Mononuclear cell (primary cell): Measurements from ENCODE around the gene GRAMD1B. TPM values are rescaled to one million over a fixed set of nuclear protein-coding genes. Genes with fewer than 3 reads are reported as not detected.

Experiments used
- H3K27me3 ChIP-seq: 2 replicates; pipeline ENCODE4 v1.6.0; 2011; ENCODE audit warnings: low read length, control low read depth; ENCODE audit not compliant: insufficient read depth
- H3K4me1 ChIP-seq: 2 replicates; pipeline ENCODE4 v1.5.1; 2011; ENCODE audit warnings: mild to moderate bottlenecking, low read length, control low read depth; ENCODE audit not compliant: insufficient read depth
- H3K4me3 ChIP-seq: 2 replicates; pipeline ENCODE4 v1.5.1; 2011; ENCODE audit warnings: mild to moderate bottlenecking, low read length, moderate library complexity
- H3K9me3 ChIP-seq: 2 replicates; pipeline ENCODE4 v1.5.1; 2011; ENCODE audit warnings: low read depth, mild to moderate bottlenecking, control low read depth, low read length
- total RNA-seq: library from RNA; depleted of rRNA; stranded (reverse); fragments of >200 nt; gene quantifications from one replicate; pipeline ENCODE4 v1.2.3, GENCODE V29; 2012

The GRAMD1B gene
- total RNA-seq, 1 donor: 7.1 TPM

GRCh38 chr11:123588117-123588863, 158.2 kb downstream of the GRAMD1B start:
- Histone ChIP-seq H3K9me3 (no peaks in the 10 kb centered on the region), H3K4me1 (no peaks in the 10 kb centered on the region), H3K4me3 (no peak overlapping the region), H3K27me3 (no peaks in the 10 kb centered on the region)

- no peaks in the 10 kb centered on the region for H3K9me3 ChIP-seq
- no peaks in the 10 kb centered on the region for H3K27me3 ChIP-seq
- no peaks in the 10 kb centered on the region for H3K4me1 ChIP-seq
- H3K4me3 ChIP-seq: no peak overlapping the region
Measured at GRCh38 chr11:123588864-123589262, 158.8 kb downstream of the GRAMD1B start.

GRCh38 chr11:123590296-123590912, 160.3 kb downstream of the GRAMD1B start:
- Histone ChIP-seq H3K4me3 (no peak overlapping the region), H3K9me3 (no peaks in the 10 kb centered on the region), H3K4me1 (no peaks in the 10 kb centered on the region), H3K27me3 (no peaks in the 10 kb centered on the region)

GRCh38 chr11:123593570-123593969, 163.5 kb downstream of the GRAMD1B start:
- Histone ChIP-seq H3K27me3 (no peaks in the 10 kb centered on the region), H3K4me1 (no peaks in the 10 kb centered on the region), H3K4me3 (no peak overlapping the region), H3K9me3 (no peaks in the 10 kb centered on the region)

GRCh38 chr11:123594188-123594901, 164.3 kb downstream of the GRAMD1B start:
- Histone ChIP-seq H3K9me3 (no peaks in the 10 kb centered on the region), H3K27me3 (no peaks in the 10 kb centered on the region), H3K4me3 (no peak overlapping the region), H3K4me1 (no peaks in the 10 kb centered on the region)

- H3K4me1 ChIP-seq: no peaks in the 10 kb centered on the region
- no peak overlapping the region for H3K4me3 ChIP-seq
- no peaks in the 10 kb centered on the region for H3K9me3 ChIP-seq
- no peaks in the 10 kb centered on the region for H3K27me3 ChIP-seq
Measured at GRCh38 chr11:123594921-123595320, 164.9 kb downstream of the GRAMD1B start.

- Histone ChIP-seq H3K4me3 (no peak overlapping the region), H3K27me3 (no peaks in the 10 kb centered on the region), H3K4me1 (no peaks in the 10 kb centered on the region), H3K9me3 (no peaks in the 10 kb centered on the region)
Measured at GRCh38 chr11:123597859-123598258, 167.8 kb downstream of the GRAMD1B start.

GRCh38 chr11:123601136-123601535, 171.1 kb downstream of the GRAMD1B start:
- H3K4me1 ChIP-seq: no peaks in the 10 kb centered on the region
- H3K27me3 ChIP-seq: no peaks in the 10 kb centered on the region

GRCh38 chr11:123601743-123602142, 171.7 kb downstream of the GRAMD1B start:
- Histone ChIP-seq H3K27me3 (no peaks in the 10 kb centered on the region), H3K4me3 (no peak overlapping the region), H3K9me3 (no peaks in the 10 kb centered on the region), H3K4me1 (no peaks in the 10 kb centered on the region)

More at GRCh38 chr11:123601136-123601535, 171.1 kb downstream of the GRAMD1B start:
- no peak overlapping the region for H3K4me3 ChIP-seq
- no peaks in the 10 kb centered on the region for H3K9me3 ChIP-seq

GRCh38 chr11:123603666-123604065, 173.6 kb downstream of the GRAMD1B start:
- no peak overlapping the region for H3K4me3 ChIP-seq
- no peaks in the 10 kb centered on the region for H3K9me3 ChIP-seq
- H3K4me1 ChIP-seq: no peaks in the 10 kb centered on the region
- no peaks in the 10 kb centered on the region for H3K27me3 ChIP-seq

GRCh38 chr11:123607781-123608180, 177.7 kb downstream of the GRAMD1B start:
- H3K9me3 ChIP-seq: no peaks in the 10 kb centered on the region
- no peaks in the 10 kb centered on the region for H3K4me1 ChIP-seq
- H3K27me3 ChIP-seq: no peaks in the 10 kb centered on the region
- no peak overlapping the region for H3K4me3 ChIP-seq

- Histone ChIP-seq H3K27me3 (no peaks in the 10 kb centered on the region), H3K9me3 (no peaks in the 10 kb centered on the region), H3K4me1 (no peaks in the 10 kb centered on the region), H3K4me3 (no peak overlapping the region)
Measured at GRCh38 chr11:123608371-123608770, 178.3 kb downstream of the GRAMD1B start.

GRCh38 chr11:123608945-123609344, 178.9 kb downstream of the GRAMD1B start:
- Histone ChIP-seq H3K4me3 (no peak overlapping the region), H3K9me3 (no peaks in the 10 kb centered on the region), H3K27me3 (no peaks in the 10 kb centered on the region), H3K4me1 (no peaks in the 10 kb centered on the region)

GRCh38 chr11:123611698-123612097, 181.6 kb downstream of the GRAMD1B start:
- no peak overlapping the region for H3K4me3 ChIP-seq
- no peaks in the 10 kb centered on the region for H3K4me1 ChIP-seq
- no peaks in the 10 kb centered on the region for H3K27me3 ChIP-seq
- no peaks in the 10 kb centered on the region for H3K9me3 ChIP-seq

GRCh38 chr11:123616505-123617198, 186.6 kb downstream of the GRAMD1B start:
- H3K4me1 ChIP-seq: no peaks in the 10 kb centered on the region
- no peak overlapping the region for H3K4me3 ChIP-seq
- no peaks in the 10 kb centered on the region for H3K27me3 ChIP-seq
- H3K9me3 ChIP-seq: no peaks in the 10 kb centered on the region
